Measurements from ENCODE around the gene NOS1AP.

Gene NOS1AP

GRCh38 chr1:162193815-162194214, 124.3 kb downstream of the NOS1AP start:
- no peaks in the 10 kb centered on the region for H3K36me3 ChIP-seq
- peaks cover 0 to 7% of the 10 kb centered on the region in 2 donors for H3K27me3 ChIP-seq
- no peak for TF ChIP-seq CTCF (IDR thresholded peaks at IDR 0.05)
- H3K4me3 ChIP-seq = no peak overlapping the region
- no peaks in the 10 kb centered on the region for H3K9me3 ChIP-seq
- no peak overlapping the region for H3K27ac ChIP-seq
- H3K4me1 ChIP-seq = peaks cover 0 to 20% (median 4%) of the 10 kb centered on the region in 4 donors
- intact Hi-C loops (cut with DNase I; ENCODE audit: low total_unique reads) = no loop called here
- no peak for DNase-seq

- no peak for TF ChIP-seq CTCF (IDR thresholded peaks at IDR 0.05)
- peaks cover 0 to 14% of the 10 kb centered on the region in 2 donors for H3K27me3 ChIP-seq
- H3K4me1 ChIP-seq = peaks cover 0 to 25% (median 7%) of the 10 kb centered on the region in 4 donors
- no peak overlapping the region for H3K4me3 ChIP-seq
- H3K9me3 ChIP-seq = no peaks in the 10 kb centered on the region
- intact Hi-C loops (cut with DNase I; ENCODE audit: low total_unique reads) = no loop called here
- H3K27ac ChIP-seq = no peak overlapping the region
- no peak for DNase-seq
- H3K36me3 ChIP-seq = no peaks in the 10 kb centered on the region
Measured at GRCh38 chr1:162195567-162195966, 126.1 kb downstream of the NOS1AP start.

- H3K9me3 ChIP-seq = no peaks in the 10 kb centered on the region
- intact Hi-C loops (cut with DNase I; ENCODE audit: low total_unique reads) = no loop called here
- no peak for TF ChIP-seq CTCF (IDR thresholded peaks at IDR 0.05)
- peaks cover 0 to 14% of the 10 kb centered on the region in 2 donors for H3K27me3 ChIP-seq
- H3K27ac ChIP-seq = no peak overlapping the region
- peaks cover 0 to 25% (median 7%) of the 10 kb centered on the region in 4 donors for H3K4me1 ChIP-seq
- H3K36me3 ChIP-seq = no peaks in the 10 kb centered on the region
- no peak for DNase-seq
- H3K4me3 ChIP-seq = no peak overlapping the region
Measured at GRCh38 chr1:162196387-162196786, 126.9 kb downstream of the NOS1AP start.

GRCh38 chr1:162197041-162197531, 127.6 kb downstream of the NOS1AP start:
- Histone ChIP-seq H3K4me3 (no peak overlapping the region), H3K9me3 (no peaks in the 10 kb centered on the region), H3K27ac (no peak overlapping the region), H3K36me3 (no peaks in the 10 kb centered on the region), H3K27me3 (peaks cover 0 to 14% of the 10 kb centered on the region in 2 donors), H3K4me1 (peaks cover 0 to 25% (median 7%) of the 10 kb centered on the region in 4 donors)
- no peak for DNase-seq
- TF ChIP-seq CTCF (IDR thresholded peaks at IDR 0.05) = no peak
- intact Hi-C loops (cut with DNase I; ENCODE audit: low total_unique reads) = no loop called here

- Histone ChIP-seq H3K4me3 (no peak overlapping the region), H3K36me3 (no peaks in the 10 kb centered on the region), H3K27ac (no peak overlapping the region), H3K9me3 (no peaks in the 10 kb centered on the region), H3K27me3 (peaks cover 0 to 14% of the 10 kb centered on the region in 2 donors), H3K4me1 (peaks cover 0 to 24% (median 7%) of the 10 kb centered on the region in 4 donors)
- no peak for TF ChIP-seq CTCF (IDR thresholded peaks at IDR 0.05)
- DNase-seq = no peak
- intact Hi-C loops (cut with DNase I; ENCODE audit: low total_unique reads) = no loop called here
Measured at GRCh38 chr1:162197615-162198421, 128.3 kb downstream of the NOS1AP start.

Data from tibial artery (tissue), 4 donors.